Vagina (tissue), 2 donors: ENCODE measurements around the gene BGN. TPM values are rescaled to one million over a fixed set of nuclear protein-coding genes. Genes with fewer than 3 reads are reported as not detected.

Experiments
- DNase-seq, 2 donors: peaks; one replicate each; pipeline ENCODE4 v3.0.0-alpha.2; 2017; ENCODE audit errors: extremely low spot score in 2 of 2
- H3K27ac ChIP-seq: fragments of 200-600 bp; sonication (generic); one replicate; pipeline ENCODE4 v1.5.1; 2019
- H3K27me3 ChIP-seq: fragments of 200-600 bp; sonication (generic); one replicate; pipeline ENCODE4 v1.5.1; 2019
- H3K36me3 ChIP-seq, 2 donors: fragments of 200-600 bp; sonication (generic); one replicate each; pipeline ENCODE4 v1.5.1; 2017 to 2019
- H3K4me1 ChIP-seq: fragments of 200-600 bp; sonication (generic); one replicate; pipeline ENCODE4 v1.5.1; 2019
- H3K4me3 ChIP-seq, 2 donors: fragments of 200-600 bp; sonication (generic); 1 replicate in 1 of 2; 2 replicates in 1 of 2; pipeline ENCODE4 v1.5.1; 2016 to 2019
- H3K9me3 ChIP-seq: fragments of 200-600 bp; sonication (generic); one replicate; pipeline ENCODE4 v1.5.1; 2019
- CTCF ChIP-seq, 3 experiments: fragments of 450-650 bp in 2 of 3; fragments of 200-600 bp in 1 of 3; sonication (generic) in 1 of 3; IDR thresholded peaks; one replicate each; pipeline ENCODE4 v1.5.1; 2017 to 2019; ENCODE audit warnings: antibody characterized with exemption in 3 of 3, mild to moderate bottlenecking in 2 of 3, moderate library complexity in 2 of 3
- POLR2A ChIP-seq, 2 donors: fragments of 450-650 bp; IDR thresholded peaks; one replicate each; pipeline ENCODE4 v1.6.1; 2017; ENCODE audit warnings: antibody characterized with exemption in 2 of 2, mild to moderate bottlenecking in 2 of 2, moderate library complexity in 2 of 2
- POLR2AphosphoS5 ChIP-seq, 2 donors: sonication (generic); formaldehyde crosslinking; IDR thresholded peaks; one replicate each; pipeline ENCODE4 v1.9.0; 2017; ENCODE audit warnings: antibody characterized with exemption in 2 of 2, mild to moderate bottlenecking in 2 of 2, low read depth in 1 of 2; ENCODE audit not compliant: insufficient read depth in 1 of 2
- intact Hi-C: fragments of 100-400 bp; cut with DNase I; formaldehyde crosslinking; loops from one replicate; pipeline ENCODE4 v1.15.1; 2023
- total RNA-seq: library from RNA; depleted of rRNA; stranded (reverse); fragments of >200 nt; gene quantifications from one replicate; pipeline ENCODE4 v1.2.3, GENCODE V29; 2016

The BGN gene
- total RNA-seq, 1 donor from 2014 or later: 106 TPM

DNA sequence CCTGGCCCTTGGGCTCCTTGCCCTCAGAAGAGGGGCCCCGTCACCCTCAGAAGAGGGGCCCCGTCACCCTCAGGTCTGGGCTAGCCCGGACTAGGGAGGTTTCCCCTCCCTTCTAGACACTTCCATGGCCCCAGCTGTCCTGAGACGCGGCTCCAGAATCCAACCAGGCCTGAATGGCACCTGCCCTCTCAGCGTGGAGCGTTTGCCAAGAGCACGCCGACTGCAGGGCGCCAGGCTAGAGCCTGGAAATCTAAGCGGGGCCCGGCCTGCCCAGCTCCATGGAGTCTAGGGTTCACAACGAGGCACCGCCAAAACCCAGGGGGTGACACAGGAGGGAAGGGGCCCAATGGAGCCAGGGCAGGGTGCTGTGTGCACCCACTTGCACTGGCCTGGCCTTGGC, 14.8 kb downstream of the BGN start:
- no peak for DNase-seq
- no peaks in the 10 kb centered on the region for H3K4me1 ChIP-seq
- H3K4me3 ChIP-seq: no peak overlapping the region
- no peaks in the 10 kb centered on the region for H3K9me3 ChIP-seq
- no peak overlapping the region for H3K27ac ChIP-seq
- H3K27me3 ChIP-seq: no peaks in the 10 kb centered on the region
- no peaks in the 10 kb centered on the region for H3K36me3 ChIP-seq
- intact Hi-C loops: loop anchor here (5.0 kb wide), 1 partner anchor 37 kb away; the partner anchor contains the start of gene HAUS7
- TF ChIP-seq CTCF (IDR thresholded peaks at IDR 0.05) (no peak), POLR2AphosphoS5 (IDR thresholded peaks at IDR 0.05; ENCODE audit: insufficient read depth in 1 of 2, low read depth in 1 of 2) (no peak), POLR2A (IDR thresholded peaks at IDR 0.05) (no peak)

- intact Hi-C loops: no loop called here
- Histone ChIP-seq H3K4me1 (no peaks in the 10 kb centered on the region), H3K4me3 (no peak overlapping the region), H3K36me3 (no peaks in the 10 kb centered on the region), H3K27ac (no peak overlapping the region), H3K27me3 (no peaks in the 10 kb centered on the region), H3K9me3 (no peaks in the 10 kb centered on the region)
- TF ChIP-seq POLR2A (IDR thresholded peaks at IDR 0.05) (no peak), CTCF (IDR thresholded peaks at IDR 0.05) (no peak), POLR2AphosphoS5 (IDR thresholded peaks at IDR 0.05; ENCODE audit: insufficient read depth in 1 of 2, low read depth in 1 of 2) (no peak)
- no peak for DNase-seq
These were observed 15.6 kb downstream of the BGN start for GRCh38 chrX:153510383-153510782.

GRCh38 chrX:153511784-153512500, 17.2 kb downstream of the BGN start:
- no peaks in the 10 kb centered on the region for H3K9me3 ChIP-seq
- TF ChIP-seq CTCF (IDR thresholded peaks at IDR 0.05): no peak
- no peak for DNase-seq
- intact Hi-C loops: no loop called here
- H3K36me3 ChIP-seq: no peaks in the 10 kb centered on the region
- H3K27me3 ChIP-seq: no peaks in the 10 kb centered on the region
- no peak overlapping the region for H3K27ac ChIP-seq
- no peak overlapping the region for H3K4me3 ChIP-seq
- no peaks in the 10 kb centered on the region for H3K4me1 ChIP-seq

DNA sequence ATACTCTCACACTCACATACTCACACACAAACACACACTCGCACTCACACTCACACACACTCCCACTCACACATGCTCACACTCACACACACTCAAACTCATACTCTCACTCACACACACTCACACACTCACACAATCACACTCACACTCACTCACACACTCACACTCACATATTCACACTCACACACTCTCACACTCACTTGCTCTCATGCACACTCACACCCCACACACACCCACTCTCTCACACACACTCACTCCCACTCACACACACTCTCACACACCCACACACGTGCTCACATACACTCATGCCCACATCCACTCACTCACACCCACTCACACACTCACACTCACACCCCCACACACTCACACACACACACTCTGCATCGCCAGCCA, 17.7 kb downstream of the BGN start:
- TF ChIP-seq POLR2AphosphoS5 (IDR thresholded peaks at IDR 0.05; ENCODE audit: insufficient read depth in 1 of 2, low read depth in 1 of 2) (no peak), CTCF (IDR thresholded peaks at IDR 0.05) (no peak), POLR2A (IDR thresholded peaks at IDR 0.05) (no peak)
- Histone ChIP-seq H3K9me3 (no peaks in the 10 kb centered on the region), H3K4me3 (no peak overlapping the region), H3K36me3 (no peaks in the 10 kb centered on the region), H3K27ac (no peak overlapping the region), H3K4me1 (no peaks in the 10 kb centered on the region), H3K27me3 (no peaks in the 10 kb centered on the region)
- no peak for DNase-seq
- intact Hi-C loops: no loop called here

GRCh38 chrX:153513265-153513664, 18.5 kb downstream of the BGN start:
- Histone ChIP-seq H3K9me3 (no peaks in the 10 kb centered on the region), H3K27ac (no peak overlapping the region), H3K4me1 (no peaks in the 10 kb centered on the region), H3K4me3 (no peak overlapping the region), H3K36me3 (no peaks in the 10 kb centered on the region), H3K27me3 (no peaks in the 10 kb centered on the region)
- DNase-seq: no peak
- intact Hi-C loops: no loop called here
- TF ChIP-seq CTCF (IDR thresholded peaks at IDR 0.05): no peak
